B cell (primary cell): ENCODE results near the gene JAK1.

ENCODE experiments used
- CTCF ChIP-seq: fragments of 200-600 bp; IDR thresholded peaks from one replicate; pipeline ENCODE4 v1.8.0; 2022; ENCODE audit warnings: antibody characterized with exemption, mild to moderate bottlenecking
- EZH2 ChIP-seq: IDR thresholded peaks from 2 replicates; pipeline ENCODE4 v1.6.1; 2012; ENCODE audit warnings: borderline replicate concordance, low read depth, mild to moderate bottlenecking, moderate library complexity, low read length; ENCODE audit not compliant: insufficient read depth, poor library complexity, severe bottlenecking

- TF ChIP-seq EZH2 (no peak), CTCF (no peak)
These were observed 43.0 kb downstream of the JAK1 start for GRCh38 chr1:64923294-64923718.
